Vagina (tissue), 2 donors: ENCODE results near the gene STAT5A.

ENCODE experiments used
- POLR2AphosphoS5 ChIP-seq, 2 donors: sonication (generic); formaldehyde crosslinking; IDR thresholded peaks; one replicate each; pipeline ENCODE4 v1.9.0; 2017; ENCODE audit warnings: antibody characterized with exemption in 2 of 2, mild to moderate bottlenecking in 2 of 2, low read depth in 1 of 2; ENCODE audit not compliant: insufficient read depth in 1 of 2
- TF ChIP-seq, protein P1 (sequence below), 3 experiments: fragments of 450-650 bp in 2 of 3; fragments of 200-600 bp in 1 of 3; sonication (generic) in 1 of 3; IDR thresholded peaks; one replicate each; pipeline ENCODE4 v1.5.1; 2017 to 2019; ENCODE audit warnings: antibody characterized with exemption in 3 of 3, mild to moderate bottlenecking in 2 of 3, moderate library complexity in 2 of 3

- TF ChIP-seq, protein P1, sequence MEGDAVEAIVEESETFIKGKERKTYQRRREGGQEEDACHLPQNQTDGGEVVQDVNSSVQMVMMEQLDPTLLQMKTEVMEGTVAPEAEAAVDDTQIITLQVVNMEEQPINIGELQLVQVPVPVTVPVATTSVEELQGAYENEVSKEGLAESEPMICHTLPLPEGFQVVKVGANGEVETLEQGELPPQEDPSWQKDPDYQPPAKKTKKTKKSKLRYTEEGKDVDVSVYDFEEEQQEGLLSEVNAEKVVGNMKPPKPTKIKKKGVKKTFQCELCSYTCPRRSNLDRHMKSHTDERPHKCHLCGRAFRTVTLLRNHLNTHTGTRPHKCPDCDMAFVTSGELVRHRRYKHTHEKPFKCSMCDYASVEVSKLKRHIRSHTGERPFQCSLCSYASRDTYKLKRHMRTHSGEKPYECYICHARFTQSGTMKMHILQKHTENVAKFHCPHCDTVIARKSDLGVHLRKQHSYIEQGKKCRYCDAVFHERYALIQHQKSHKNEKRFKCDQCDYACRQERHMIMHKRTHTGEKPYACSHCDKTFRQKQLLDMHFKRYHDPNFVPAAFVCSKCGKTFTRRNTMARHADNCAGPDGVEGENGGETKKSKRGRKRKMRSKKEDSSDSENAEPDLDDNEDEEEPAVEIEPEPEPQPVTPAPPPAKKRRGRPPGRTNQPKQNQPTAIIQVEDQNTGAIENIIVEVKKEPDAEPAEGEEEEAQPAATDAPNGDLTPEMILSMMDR (IDR thresholded peaks at IDR 0.05): no peak
- no peak for TF ChIP-seq POLR2AphosphoS5 (IDR thresholded peaks at IDR 0.05; ENCODE audit: insufficient read depth in 1 of 2, low read depth in 1 of 2)
These were observed 37.2 kb upstream of the STAT5A start for GRCh38 chr17:42251115-42251514.
